Measurements from ENCODE around the gene NT5C.

NT5C gene

DNA sequence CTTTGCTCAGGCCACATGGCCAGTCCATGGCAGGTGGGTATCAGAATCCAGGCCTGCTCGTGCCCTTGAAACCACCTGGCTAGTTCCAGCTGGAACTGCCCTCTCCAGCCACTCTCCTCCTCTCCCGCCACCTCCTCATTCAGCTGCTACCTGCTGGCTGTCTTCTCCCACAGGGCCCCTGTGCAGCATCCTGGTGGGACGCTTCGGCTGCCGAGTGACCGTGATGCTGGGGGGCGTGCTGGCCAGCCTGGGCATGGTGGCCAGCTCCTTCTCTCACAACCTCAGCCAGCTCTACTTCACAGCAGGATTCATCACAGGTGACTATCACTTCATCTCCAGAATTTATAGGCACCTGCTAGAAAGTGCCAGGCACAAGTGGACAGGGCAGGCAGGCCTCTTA, 33.7 kb downstream of the NT5C start:
- H3K36me3 ChIP-seq (ENCODE audit: insufficient read depth, low read depth, low read length), result peaks cover 6% of the 10 kb centered on the region; the same call in 1 of the 2 replicates
- H3K4me1 ChIP-seq (ENCODE audit: insufficient read depth, low read length), result no peaks in the 10 kb centered on the region; the same call in 1 of the 2 replicates
- H3K27me3 ChIP-seq (ENCODE audit: insufficient read depth, low read length), result no peaks in the 10 kb centered on the region
- H3K27ac ChIP-seq (ENCODE audit: low read length), result no peak overlapping the region
- no peak overlapping the region for H3K4me3 ChIP-seq (ENCODE audit: low read length)
- no peak overlapping the region for H3K9ac ChIP-seq (ENCODE audit: low read depth, low read length)
- no peaks in the 10 kb centered on the region for H3K9me3 ChIP-seq (ENCODE audit: insufficient read depth, low read depth, low read length)

DNA sequence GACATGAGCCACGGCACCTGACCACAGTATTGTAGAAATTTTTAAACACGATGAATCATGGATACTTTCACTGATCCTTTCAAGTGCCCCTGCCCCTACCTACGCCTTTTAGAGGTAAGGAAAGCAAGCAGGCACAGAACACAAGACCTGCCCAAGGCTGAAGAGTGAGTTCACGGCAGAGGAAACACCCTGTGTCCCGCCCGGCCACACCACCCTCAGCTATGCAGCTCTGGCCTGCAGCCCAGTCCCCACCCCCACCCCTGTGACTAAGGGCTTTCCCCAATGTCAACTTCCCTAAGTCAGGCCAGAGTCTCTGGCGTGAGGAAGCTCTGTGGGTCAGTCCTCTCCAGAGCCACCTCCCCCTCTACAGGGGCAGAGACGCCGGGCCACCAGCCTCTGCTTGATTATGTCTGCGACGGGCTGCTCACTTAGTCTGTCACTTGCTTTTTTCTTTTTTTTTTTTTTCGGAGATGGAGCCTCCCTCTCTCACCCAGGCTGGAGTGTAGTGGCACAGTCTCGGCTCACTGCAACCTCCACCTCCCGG, 35.4 kb downstream of the NT5C start:
- Histone ChIP-seq H3K9ac (ENCODE audit: low read depth, low read length) (no peak overlapping the region), H3K27ac (ENCODE audit: low read length) (no peak overlapping the region)

DNA sequence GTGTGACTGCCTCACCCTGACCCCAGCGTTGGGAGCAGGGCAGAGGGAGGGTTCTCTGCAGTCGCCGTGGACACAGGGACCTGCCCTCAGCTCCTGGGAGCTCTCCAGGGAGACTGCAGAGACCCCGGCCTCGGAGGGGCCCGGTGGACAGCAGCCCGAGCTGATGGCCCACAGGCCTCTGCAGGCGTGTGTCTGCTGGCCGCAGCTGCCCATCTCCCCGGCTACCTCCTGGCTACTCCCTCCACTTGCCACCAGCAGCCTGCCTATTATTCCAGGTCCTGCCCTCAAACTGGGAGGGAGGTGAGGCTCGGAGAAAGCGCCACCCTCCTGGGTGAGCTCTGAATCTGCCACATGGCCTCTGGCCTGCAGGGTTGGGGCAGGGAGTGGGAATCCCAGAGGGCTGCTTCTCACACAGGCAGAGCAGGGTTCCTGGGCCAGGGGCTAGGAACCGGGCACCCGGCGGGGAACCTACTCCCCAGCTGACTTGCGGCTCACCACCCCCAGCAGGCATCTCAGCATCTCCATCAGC, 36.6 kb downstream of the NT5C start:
- Histone ChIP-seq H3K9me3 (ENCODE audit: insufficient read depth, low read depth, low read length) (no peaks in the 10 kb centered on the region), H3K36me3 (ENCODE audit: insufficient read depth, low read depth, low read length) (no peaks in the 10 kb centered on the region), H3K9ac (ENCODE audit: low read depth, low read length) (no peak overlapping the region), H3K4me1 (ENCODE audit: insufficient read depth, low read length) (peaks cover 13% of the 10 kb centered on the region), H3K27ac (ENCODE audit: low read length) (no peak overlapping the region), H3K27me3 (ENCODE audit: insufficient read depth, low read length) (no peaks in the 10 kb centered on the region), H3K4me3 (ENCODE audit: low read length) (no peak overlapping the region)

More for the DNA sequence above, 35.4 kb downstream of the NT5C start:
- peaks cover 6% of the 10 kb centered on the region; the same call in 1 of the 2 replicates for H3K36me3 ChIP-seq (ENCODE audit: insufficient read depth, low read depth, low read length)
- no peak overlapping the region for H3K4me3 ChIP-seq (ENCODE audit: low read length)
- no peaks in the 10 kb centered on the region for H3K27me3 ChIP-seq (ENCODE audit: insufficient read depth, low read length)
- peaks cover 8% of the 10 kb centered on the region for H3K4me1 ChIP-seq (ENCODE audit: insufficient read depth, low read length)
- no peaks in the 10 kb centered on the region for H3K9me3 ChIP-seq (ENCODE audit: insufficient read depth, low read depth, low read length)

DNA sequence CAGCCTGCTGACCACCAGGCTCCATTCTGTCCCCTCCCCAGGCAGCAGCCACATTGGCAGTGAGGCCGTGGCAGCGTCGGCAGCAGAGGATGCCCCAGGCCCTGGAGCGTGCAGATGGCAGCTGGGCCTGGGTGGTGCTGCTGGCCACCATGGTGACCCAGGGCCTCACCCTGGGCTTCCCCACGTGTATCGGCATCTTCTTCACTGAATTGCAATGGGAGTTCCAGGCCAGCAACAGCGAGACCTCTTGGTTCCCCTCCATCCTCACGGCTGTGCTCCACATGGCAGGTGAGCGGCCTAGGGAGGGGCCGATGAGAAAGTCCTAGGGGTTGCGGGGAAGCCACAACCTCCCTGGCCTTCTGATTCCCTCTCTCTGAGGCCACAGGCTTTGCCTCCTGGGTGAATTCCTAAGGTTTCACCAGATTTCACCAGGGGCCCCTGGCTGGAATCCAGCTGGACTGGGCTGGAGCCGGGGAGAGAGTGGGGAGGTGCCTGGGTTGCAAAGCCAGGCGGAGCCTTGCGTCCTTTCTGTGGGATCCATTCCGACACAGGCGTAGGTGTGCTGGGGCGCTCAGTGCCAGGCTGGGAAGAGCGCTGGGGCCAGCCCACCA, 37.9 kb downstream of the NT5C start:
- H3K27ac ChIP-seq (ENCODE audit: low read length), result no peak overlapping the region
- no peak overlapping the region for H3K9ac ChIP-seq (ENCODE audit: low read depth, low read length)
- H3K27me3 ChIP-seq (ENCODE audit: insufficient read depth, low read length), result no peaks in the 10 kb centered on the region
- no peaks in the 10 kb centered on the region for H3K36me3 ChIP-seq (ENCODE audit: insufficient read depth, low read depth, low read length)
- H3K4me3 ChIP-seq (ENCODE audit: low read length), result no peak overlapping the region
- H3K9me3 ChIP-seq (ENCODE audit: insufficient read depth, low read depth, low read length), result no peaks in the 10 kb centered on the region
- peaks cover 19% of the 10 kb centered on the region for H3K4me1 ChIP-seq (ENCODE audit: insufficient read depth, low read length)

DNA sequence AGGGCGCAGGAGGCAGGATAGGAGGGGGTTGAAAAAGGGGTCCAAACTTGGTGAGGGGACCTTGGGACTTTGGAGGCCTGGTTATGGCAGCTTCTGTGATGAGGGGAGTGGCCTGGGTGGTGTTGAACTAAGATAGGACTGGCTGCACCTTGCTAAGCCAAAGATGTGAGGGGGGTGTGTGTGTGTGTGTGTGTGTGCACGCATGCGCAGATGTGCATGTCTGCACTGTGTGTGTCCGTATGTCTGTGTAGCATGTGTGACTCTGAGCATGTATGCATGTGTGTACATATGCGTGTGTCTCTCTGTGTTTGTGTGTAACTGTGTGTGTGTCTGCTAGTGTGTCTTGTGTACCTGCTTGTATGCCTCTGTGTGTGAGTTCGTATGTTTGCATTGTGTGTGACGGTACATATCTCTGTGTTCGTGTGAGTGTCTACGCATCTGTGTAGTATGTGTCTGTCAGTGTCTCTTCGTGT, 39.7 kb downstream of the NT5C start:
- Histone ChIP-seq H3K9me3 (ENCODE audit: insufficient read depth, low read depth, low read length) (no peaks in the 10 kb centered on the region), H3K36me3 (ENCODE audit: insufficient read depth, low read depth, low read length) (no peaks in the 10 kb centered on the region), H3K27me3 (ENCODE audit: insufficient read depth, low read length) (no peaks in the 10 kb centered on the region), H3K4me1 (ENCODE audit: insufficient read depth, low read length) (peaks cover 21% of the 10 kb centered on the region), H3K27ac (ENCODE audit: low read length) (no peak overlapping the region), H3K9ac (ENCODE audit: low read depth, low read length) (no peak overlapping the region), H3K4me3 (ENCODE audit: low read length) (no peak overlapping the region)

DNA sequence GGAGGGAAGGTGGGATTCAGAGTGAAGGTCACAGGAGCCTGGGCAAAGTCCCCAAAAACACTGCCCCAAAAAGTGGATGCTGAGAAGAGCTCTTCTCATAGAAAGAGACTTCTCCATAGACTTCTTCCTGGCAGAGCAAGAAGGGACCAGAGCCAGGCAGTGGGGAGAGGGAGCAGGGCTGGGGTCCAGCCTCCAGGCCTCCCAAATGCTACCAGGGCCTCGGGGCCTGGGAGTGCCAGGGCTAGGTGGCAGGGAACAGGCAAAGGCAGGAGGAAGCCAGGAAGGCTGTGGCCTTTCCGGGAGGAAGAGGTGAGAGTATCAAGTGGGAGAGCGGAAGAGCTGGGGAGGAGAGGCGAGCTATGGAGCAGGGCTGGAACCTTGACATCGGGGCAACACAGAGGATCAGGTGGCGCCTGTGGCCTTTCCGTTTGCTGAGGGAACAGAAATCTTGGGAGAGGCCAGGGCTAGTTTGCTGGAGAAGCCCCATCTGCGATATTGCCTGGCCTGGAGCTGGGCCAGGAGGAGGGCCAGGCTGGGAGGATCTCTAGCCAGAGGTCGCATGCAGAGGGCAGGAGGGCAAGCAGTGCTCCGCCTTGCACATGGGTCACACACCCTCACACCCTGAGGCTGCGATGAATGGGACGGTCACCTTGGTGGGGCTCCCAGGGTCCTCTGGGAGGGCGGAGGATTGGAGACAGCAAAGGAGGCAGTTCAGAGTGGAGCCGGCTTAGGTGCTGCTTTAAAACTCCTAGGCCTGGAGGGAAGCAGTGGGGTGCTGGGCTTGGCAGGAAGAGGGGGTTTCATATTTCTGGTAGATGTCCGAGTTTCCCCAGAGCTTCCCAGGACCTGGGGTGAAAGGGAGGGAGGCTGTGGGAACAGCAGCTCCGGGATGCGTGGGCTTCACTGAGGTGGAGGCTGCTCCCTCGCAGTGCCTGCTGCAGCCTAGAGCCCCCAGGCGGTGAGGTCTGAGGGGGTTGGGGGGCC, 40.4 kb downstream of the NT5C start:
- peak overlapping the region; percentile 56 for H3K9ac ChIP-seq (ENCODE audit: low read depth, low read length)

DNA sequence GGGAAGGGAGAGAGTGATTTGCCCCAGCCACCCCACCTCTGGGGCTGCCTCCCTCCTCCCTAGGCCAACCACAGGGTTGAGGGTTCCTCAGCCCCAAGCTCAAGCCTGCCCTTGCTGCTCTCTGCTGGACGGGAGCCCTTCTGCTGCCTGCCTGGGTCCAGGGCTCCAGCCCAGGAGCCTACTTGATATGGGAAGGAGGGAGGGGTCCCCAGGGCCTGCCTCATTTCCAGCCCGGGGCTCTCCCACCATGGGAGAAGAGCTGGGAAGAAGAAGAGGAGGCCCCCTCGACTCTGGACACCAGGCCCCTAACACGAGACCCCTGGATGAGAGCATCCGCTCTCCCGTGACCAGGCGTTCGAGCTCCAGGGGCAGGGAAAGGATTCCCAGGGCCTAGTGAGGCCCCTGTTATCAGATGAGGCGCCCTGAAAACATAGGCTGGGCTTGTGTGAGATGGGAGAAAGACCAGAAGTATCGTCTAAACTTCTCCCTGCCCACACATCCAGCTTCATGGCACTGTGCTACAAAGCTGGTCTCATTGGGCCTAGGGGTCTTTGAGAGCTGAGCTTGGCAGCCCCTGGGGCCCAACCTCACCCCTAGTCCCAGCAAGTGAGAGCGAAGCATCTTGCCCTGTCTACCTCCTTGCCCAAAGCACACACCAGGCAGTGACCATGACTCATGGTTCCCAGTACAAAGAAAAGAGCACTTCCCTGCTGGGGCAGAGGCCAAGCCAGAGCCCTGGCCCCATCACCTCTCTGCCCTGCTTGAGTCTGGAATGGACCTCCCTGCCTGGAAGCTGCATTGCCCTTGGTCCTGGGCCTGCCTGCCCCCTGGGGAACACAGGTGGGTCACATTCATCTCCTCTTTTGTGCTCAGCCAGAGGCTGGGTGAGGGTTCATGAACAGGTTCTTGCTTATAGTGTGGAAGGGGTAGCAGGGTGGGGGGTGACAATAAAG, 42.8 kb downstream of the NT5C start:
- Histone ChIP-seq H3K4me1 (ENCODE audit: insufficient read depth, low read length) (peaks cover 23% of the 10 kb centered on the region), H3K27ac (ENCODE audit: low read length) (peak overlapping the region; percentile 44), H3K36me3 (ENCODE audit: insufficient read depth, low read depth, low read length) (no peaks in the 10 kb centered on the region), H3K27me3 (ENCODE audit: insufficient read depth, low read length) (no peaks in the 10 kb centered on the region), H3K9me3 (ENCODE audit: insufficient read depth, low read depth, low read length) (no peaks in the 10 kb centered on the region), H3K9ac (ENCODE audit: low read depth, low read length) (peak overlapping the region; percentile 86; the same call in 1 of the 2 replicates), H3K4me3 (ENCODE audit: low read length) (peak overlapping the region; percentile 77)

More for the DNA sequence above, 40.4 kb downstream of the NT5C start:
- Histone ChIP-seq H3K27me3 (ENCODE audit: insufficient read depth, low read length) (no peaks in the 10 kb centered on the region), H3K4me1 (ENCODE audit: insufficient read depth, low read length) (peaks cover 23% of the 10 kb centered on the region), H3K27ac (ENCODE audit: low read length) (no peak overlapping the region), H3K9me3 (ENCODE audit: insufficient read depth, low read depth, low read length) (no peaks in the 10 kb centered on the region), H3K36me3 (ENCODE audit: insufficient read depth, low read depth, low read length) (no peaks in the 10 kb centered on the region), H3K4me3 (ENCODE audit: low read length) (no peak overlapping the region)

DNA sequence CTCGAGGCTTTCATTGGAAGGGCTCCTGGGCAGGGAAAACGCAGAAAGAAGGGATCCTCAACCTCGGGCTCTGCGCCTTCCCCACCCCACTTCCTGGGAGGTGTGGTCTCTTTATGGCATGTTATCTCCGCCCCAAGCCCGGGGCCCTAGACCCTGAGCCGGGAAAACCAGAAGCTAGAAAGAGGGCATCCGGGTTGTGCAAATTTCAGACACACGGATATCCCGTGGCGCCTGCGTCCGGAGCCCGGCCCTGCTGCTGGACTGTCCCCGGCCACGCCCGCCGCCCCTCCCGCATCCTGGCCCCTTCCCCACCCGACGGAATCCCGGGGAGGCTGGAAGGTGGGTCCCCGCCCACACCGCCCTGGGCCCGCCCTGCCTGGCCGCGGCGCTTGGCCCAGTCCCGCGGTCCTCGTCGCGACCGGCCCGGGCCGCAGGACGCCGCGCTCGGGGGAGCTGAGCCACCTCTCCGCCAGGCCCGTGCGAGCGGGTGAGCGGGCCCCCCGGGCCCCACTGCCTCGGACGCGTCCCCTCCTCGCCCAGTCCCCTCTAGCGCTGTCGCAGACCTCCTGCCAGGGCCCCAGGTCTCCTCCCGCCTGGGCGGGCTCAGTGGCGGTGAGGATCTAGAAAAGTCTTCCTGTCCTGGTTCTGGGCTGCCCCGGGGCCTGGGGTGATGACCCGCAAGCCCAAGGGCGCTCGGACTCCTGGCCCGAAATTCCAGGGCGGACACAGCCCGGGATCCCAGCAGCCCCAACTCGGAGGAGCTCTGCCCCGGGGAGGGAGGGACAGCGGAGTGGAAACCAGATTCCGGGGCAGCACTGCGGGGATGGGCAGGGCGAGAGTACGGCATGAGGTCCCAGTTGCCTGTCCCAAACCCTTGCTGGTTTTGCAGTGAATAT, 43.7 kb downstream of the NT5C start, which contains the start of gene SLC16A5:
Gene SLC16A5, plus strand, starts transcription at position 397 of the 896 bp plus-strand sequence. CDS start 5,683 bp downstream, outside the sequence.
- Histone ChIP-seq H3K27ac (ENCODE audit: low read length) (peak within 1 kb of the TSS; percentile 82), H3K9me3 (ENCODE audit: insufficient read depth, low read depth, low read length) (no peaks in the 10 kb centered on the region), H3K27me3 (ENCODE audit: insufficient read depth, low read length) (no peaks in the 10 kb centered on the region), H3K9ac (ENCODE audit: low read depth, low read length) (peak within 1 kb of the TSS; percentile 86; the same call in 1 of the 2 replicates), H3K36me3 (ENCODE audit: insufficient read depth, low read depth, low read length) (no peaks in the 10 kb centered on the region), H3K4me3 (ENCODE audit: low read length) (peak within 1 kb of the TSS; percentile 77), H3K4me1 (ENCODE audit: insufficient read depth, low read length) (peaks cover 23% of the 10 kb centered on the region)

DNA sequence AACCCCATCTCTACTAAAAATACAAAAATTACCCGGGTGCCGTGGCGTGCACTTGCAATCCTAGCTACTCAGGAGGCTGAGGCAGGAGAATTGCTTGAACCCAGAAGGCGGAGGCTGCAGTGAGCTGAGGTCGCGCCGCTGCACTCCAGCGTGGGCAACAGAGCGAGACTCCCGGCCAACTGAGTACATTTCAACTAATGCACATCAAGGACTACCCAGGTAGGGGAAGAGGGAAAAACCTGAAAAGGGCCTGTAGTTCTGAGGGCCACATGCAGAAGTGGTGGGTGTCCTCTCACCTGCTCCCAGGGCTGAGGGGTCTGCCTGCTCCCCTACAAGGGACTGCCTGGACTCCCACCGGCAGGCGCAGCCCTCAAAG, 44.4 kb downstream of the NT5C start:
- peak overlapping the region; percentile 82 for H3K27ac ChIP-seq (ENCODE audit: low read length)
- H3K9me3 ChIP-seq (ENCODE audit: insufficient read depth, low read depth, low read length), result no peaks in the 10 kb centered on the region
- peaks cover 27% of the 10 kb centered on the region for H3K4me1 ChIP-seq (ENCODE audit: insufficient read depth, low read length)
- H3K36me3 ChIP-seq (ENCODE audit: insufficient read depth, low read depth, low read length), result no peaks in the 10 kb centered on the region
- no peaks in the 10 kb centered on the region for H3K27me3 ChIP-seq (ENCODE audit: insufficient read depth, low read length)
- H3K9ac ChIP-seq (ENCODE audit: low read depth, low read length), result peak overlapping the region; percentile 86; the same call in 1 of the 2 replicates
- H3K4me3 ChIP-seq (ENCODE audit: low read length), result peak overlapping the region; percentile 77

All from iPS-20b (cell line).